ENCODE results near the gene IDH3A. TPM values are rescaled to one million over a fixed set of nuclear protein-coding genes. Genes with fewer than 3 reads are reported as not detected.

The IDH3A gene
- total and polyA plus RNA-seq, 9 of the 15 experiments (the other 6 are each of a cell fraction or from before 2014, with no cell fraction given) = 37.4 to 249 (median 107) TPM

GRCh38 chr15:78131295-78132061 lies 17.7 kb upstream of the IDH3A start, which contains the start of gene CIB2 (continued):
- TF ChIP-seq ZNF143 (CRISPR knock-in tag; IDR thresholded peaks at IDR 0.05) (no peak), TSHZ1 (CRISPR knock-in tag; IDR thresholded peaks at IDR 0.05) (no peak), ZNF77 (CRISPR knock-in tag; IDR thresholded peaks at IDR 0.05) (no peak), BDP1 (IDR thresholded peaks at IDR 0.05; ENCODE audit: insufficient read depth, insufficient read length) (no peak), ZSCAN32 (CRISPR knock-in tag; IDR thresholded peaks at IDR 0.05) (no peak), NR2C1 (IDR thresholded peaks at IDR 0.05) (no peak), NR2C1 (tag; IDR thresholded peaks at IDR 0.05) (peak; percentile 55), GTF2A2 (tag; IDR thresholded peaks at IDR 0.05) (no peak), PML (IDR thresholded peaks at IDR 0.05; ENCODE audit: low read length) (no peak), MITF (IDR thresholded peaks at IDR 0.05) (no peak), SUPT5H (IDR thresholded peaks at IDR 0.05) (peak; percentile 81), E2F4 (CRISPR knock-in tag; IDR thresholded peaks at IDR 0.05; ENCODE audit: low read depth) (no peak), NFE2L1 (tag; IDR thresholded peaks at IDR 0.05; ENCODE audit: borderline replicate concordance, low read depth) (no peak), ARNT (IDR thresholded peaks at IDR 0.05) (no peak), HOMEZ (CRISPR knock-in tag; IDR thresholded peaks at IDR 0.05) (no peak)
